ENCODE data around the gene RABGEF1. TPM values are rescaled to one million over a fixed set of nuclear protein-coding genes. Genes with fewer than 3 reads are reported as not detected.
A peak's percentile ranks its signal among the peaks of the same experiment; 100 is the strongest.
"Not testable (repeated sequence)": the region's sequence is repeated elsewhere in the genome, so short reads cannot be mapped to it uniquely, and the experiment has no call there.

RABGEF1 gene
- total RNA-seq, 2 donors from 2014 or later = 25.3 to 27.1 TPM

DNA sequence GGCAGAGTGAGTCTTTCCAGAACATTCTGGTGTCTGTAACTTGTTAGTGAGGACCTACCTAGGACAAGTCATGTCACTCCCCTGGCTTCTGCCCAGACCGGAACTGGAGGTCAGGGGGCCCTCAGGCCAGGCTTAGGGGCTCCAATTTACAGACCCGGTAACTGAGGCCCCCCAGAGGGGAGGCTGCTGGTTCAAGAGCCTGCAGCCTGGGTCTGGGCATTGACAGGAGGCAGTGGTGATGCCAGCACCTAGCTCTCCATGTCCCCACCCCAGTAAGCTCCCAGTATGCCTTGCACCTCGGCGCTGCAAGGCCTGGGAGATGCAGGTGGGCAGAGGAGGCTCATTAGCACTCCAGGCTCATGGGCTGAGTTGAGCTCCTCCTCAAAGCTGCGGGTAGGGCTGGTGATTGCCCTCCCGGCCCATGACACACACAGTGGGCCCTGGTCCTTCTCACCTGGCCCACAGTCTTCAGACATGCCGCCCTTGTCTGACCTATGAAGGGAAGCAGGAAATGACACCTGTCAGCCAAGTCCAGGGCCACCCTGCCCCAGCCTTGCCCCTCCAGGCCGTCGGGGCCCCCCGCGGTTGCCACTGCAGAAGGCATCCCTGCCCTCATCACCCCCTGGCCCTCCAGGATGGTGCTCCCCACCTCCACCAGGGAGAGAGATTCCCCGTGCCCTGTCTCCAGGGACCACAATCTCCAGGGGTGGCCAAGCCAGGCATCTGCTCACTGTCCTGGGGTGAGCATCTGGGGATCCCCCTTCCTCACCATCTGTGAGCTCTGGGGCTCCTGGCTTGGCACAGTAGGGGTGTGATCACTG is 92.2 kb downstream of the RABGEF1 start:
- ATAC-seq = no peak
- no peak for DNase-seq
- intact Hi-C loops (cut with DNase I, micrococcal nuclease) = no loop called here

DNA sequence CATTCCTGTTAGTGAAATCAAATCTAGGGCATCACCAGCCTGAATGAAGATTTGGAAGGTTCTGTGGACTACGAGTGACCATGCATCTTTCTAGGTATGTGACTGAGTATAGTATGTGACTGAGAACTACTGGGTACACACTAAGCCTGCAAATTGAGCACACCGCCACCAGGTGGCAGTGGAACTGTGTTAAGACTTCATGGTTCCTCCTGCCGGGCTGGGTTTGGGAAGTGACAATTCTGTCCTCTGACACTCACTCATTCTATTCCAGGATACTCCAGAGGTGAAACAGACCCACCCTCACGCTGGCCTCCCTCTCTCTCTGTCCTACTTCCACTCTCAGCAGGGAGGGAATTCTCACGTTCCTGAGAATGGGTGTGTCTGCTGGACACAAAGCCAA is 96.5 kb downstream of the RABGEF1 start:
- intact Hi-C loops (cut with DNase I, micrococcal nuclease) = no loop called here
- ATAC-seq (peak; percentile 77), DNase-seq (peak in 1 of 2 donors; percentile 34)

DNA sequence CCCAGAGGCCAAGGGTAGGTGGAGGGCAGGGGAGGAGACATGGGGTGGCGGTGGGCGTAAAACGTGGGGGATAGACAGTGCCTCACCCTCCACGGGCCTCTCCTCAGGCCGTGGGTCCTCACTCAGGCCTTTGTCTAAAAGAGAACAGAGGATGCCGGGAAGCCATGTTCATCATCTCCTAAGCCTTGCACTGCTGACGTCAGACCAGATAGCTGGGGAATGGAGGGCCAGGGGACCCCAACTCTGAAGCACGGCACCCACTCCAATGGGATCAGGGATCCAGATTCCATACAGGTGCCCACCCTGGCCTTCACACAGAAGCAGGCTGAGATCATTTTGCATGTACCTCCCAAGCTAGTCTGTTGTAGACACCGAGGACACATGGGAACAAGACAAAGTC is 97.1 kb downstream of the RABGEF1 start:
- ATAC-seq (no peak), DNase-seq (no peak)
- intact Hi-C loops (cut with DNase I, micrococcal nuclease) = no loop called here

GRCh38 chr7:66839814-66840213 is 99.3 kb downstream of the RABGEF1 start:
- no peak for ATAC-seq
- intact Hi-C loops (cut with DNase I, micrococcal nuclease) = no loop called here
- no peak for DNase-seq

DNA sequence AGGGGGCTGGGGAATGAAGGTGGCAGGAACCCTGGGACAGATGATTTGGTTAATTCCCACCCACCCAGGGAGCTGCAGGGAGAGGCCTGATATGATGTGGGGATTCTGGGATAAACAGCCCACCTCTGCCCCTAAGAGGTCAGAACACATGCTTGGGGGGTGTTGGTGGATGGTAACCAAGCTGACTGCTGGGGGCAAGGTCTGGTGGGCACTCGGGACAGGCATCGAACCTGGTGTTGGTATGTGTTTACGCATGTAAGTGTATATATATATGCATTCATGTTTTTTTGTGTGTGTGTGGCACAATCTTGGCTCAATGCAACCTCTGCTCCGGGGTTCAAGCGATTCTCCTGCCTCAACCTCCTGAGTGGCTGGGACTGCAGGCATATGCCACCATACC is 99.8 kb downstream of the RABGEF1 start:
- DNase-seq (no peak), ATAC-seq (no peak)
- intact Hi-C loops (cut with DNase I, micrococcal nuclease) = no loop called here

DNA sequence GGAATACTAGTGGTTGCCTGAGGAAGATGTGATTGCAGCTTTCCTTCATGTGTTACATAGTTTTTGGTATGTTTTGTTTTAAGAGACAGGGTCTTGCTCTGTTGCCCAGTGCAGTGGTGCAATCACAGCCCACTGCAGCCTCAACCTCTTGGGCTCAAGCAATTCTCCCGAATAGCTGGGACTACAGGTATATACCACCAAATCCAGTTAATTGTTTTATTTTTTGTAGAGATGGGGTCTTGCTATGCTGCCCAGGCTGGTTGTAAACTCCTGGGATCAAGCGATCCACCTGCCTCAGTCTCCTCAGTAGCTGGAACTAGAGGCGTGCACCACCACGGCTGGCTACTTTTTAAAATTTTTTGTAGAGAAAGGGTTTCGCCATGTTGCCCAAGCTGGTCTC is 101.4 kb downstream of the RABGEF1 start:
- DNase-seq (no peak), ATAC-seq (no peak)
- intact Hi-C loops (cut with DNase I, micrococcal nuclease) = no loop called here

GRCh38 chr7:66843492-66843891 is 103.0 kb downstream of the RABGEF1 start:
- DNase-seq; intact Hi-C loops (cut with DNase I, micrococcal nuclease); ATAC-seq: not testable (repeated sequence)

DNA sequence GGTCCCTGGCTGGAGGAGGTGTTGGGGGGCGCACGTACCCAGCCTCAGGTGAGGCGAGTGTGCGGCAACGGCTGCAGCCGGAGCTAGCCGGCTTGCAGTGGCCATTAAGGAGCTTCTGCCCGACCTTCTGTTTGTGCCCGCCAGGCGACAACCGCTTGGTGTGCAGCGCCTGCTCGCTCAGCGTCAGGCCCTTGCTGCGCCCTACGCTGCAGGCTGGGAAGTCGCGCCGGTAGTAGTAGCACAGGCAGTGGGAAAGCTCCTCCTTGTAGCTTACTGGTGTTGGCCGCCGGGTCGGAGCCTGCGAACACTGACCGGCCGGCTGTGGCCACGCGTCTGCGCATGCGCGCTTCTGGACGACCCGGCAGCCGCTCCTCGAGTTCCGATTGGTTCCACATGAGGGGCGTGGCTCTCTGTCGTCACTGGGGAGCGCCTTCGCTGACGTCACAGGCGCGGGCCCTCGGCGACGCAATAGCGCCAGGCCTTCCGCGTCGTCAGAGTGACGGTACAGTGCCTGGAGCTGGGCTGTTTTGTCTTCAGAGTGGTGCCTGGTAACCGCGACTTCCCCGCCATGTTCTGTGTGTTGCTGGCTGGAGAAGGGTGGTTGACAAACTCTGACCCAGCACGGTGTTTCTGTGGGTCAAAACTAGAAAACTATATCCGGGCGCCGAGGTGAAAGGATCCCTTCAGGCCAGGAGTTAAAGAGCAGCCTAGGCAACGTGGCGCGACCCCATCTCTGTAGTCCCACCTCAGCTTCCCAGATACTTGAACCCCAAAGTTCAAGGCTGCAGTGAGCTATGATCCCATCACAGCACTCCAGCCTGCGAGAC is 104.2 kb downstream of the RABGEF1 start:
- ATAC-seq = peak; percentile 98
- intact Hi-C loops (cut with DNase I, micrococcal nuclease) = no loop called here
- DNase-seq = peak; percentile 98

DNA sequence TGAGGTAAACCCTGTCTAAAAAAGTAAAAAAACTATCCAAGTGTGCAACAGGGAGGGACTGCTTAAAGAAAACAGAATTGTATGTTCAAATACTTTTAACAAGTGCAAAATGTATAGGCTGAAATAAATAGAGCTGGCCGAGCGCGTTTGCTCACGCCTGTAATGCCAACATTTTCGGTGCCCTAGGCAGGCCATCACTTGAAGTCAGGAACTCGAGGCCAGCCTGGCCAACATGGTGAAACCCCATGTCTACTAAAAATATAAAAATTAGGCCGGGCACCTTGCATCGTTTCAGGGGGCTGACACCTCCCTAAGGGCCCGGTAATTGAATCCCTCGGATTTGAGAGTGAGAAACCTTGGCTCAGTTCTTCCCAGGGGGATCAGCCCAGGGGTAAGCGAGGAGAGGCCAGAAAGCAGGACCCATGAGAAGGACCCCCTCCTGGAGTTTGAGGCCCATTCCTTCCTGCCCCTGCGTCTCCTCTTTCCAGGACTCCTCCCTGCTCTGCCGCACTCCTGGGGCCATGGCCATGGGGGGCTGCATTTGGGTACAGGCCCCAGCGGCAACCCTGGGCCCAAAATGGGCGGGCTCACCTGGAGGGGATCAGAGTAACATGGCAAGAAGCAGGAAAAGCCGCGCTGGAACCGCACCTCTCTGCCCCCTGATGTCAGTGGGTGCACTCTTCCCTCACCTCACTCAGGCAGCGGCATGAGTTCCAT is 105.0 kb downstream of the RABGEF1 start:
- peak in 1 of 2 donors; percentile 29 for DNase-seq
- ATAC-seq = no peak
- intact Hi-C loops (cut with DNase I, micrococcal nuclease) = no loop called here

DNA sequence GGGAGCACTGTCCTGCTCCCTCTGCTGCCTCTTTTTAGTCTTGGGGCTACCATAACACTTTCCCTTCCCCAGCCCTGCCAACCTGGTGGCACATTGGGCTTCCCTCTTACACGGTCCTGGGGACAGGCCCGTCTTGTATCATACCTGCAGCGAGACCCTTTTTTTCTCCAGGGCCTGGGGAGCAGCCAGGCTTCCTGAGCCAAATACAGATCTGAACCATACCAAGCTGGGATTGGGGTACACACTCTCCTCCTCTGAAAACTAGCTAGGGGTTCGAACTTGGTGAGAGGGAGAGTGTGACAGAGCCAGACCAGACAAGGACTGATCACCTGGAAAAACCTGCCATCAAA is 105.5 kb downstream of the RABGEF1 start:
- DNase-seq; ATAC-seq; intact Hi-C loops (cut with DNase I, micrococcal nuclease): not testable (repeated sequence)

DNA sequence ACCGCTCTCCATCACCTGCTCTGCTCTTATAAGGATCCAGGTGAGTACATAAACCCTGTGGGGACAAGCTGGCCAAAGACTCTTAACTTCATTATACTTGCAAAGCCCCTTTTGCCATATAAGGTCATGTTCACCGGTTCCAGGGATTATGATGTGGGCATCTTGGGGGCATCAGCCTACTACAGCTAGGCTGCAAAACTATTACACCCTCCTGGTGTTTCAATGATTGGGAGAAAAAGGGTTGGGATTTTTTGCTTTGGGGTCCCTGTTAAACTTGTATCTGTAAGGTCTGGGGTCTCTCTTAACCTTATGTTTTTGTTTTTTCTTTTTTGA is 107.0 kb downstream of the RABGEF1 start:
- ATAC-seq; DNase-seq; intact Hi-C loops (cut with DNase I, micrococcal nuclease): not testable (repeated sequence)

DNA sequence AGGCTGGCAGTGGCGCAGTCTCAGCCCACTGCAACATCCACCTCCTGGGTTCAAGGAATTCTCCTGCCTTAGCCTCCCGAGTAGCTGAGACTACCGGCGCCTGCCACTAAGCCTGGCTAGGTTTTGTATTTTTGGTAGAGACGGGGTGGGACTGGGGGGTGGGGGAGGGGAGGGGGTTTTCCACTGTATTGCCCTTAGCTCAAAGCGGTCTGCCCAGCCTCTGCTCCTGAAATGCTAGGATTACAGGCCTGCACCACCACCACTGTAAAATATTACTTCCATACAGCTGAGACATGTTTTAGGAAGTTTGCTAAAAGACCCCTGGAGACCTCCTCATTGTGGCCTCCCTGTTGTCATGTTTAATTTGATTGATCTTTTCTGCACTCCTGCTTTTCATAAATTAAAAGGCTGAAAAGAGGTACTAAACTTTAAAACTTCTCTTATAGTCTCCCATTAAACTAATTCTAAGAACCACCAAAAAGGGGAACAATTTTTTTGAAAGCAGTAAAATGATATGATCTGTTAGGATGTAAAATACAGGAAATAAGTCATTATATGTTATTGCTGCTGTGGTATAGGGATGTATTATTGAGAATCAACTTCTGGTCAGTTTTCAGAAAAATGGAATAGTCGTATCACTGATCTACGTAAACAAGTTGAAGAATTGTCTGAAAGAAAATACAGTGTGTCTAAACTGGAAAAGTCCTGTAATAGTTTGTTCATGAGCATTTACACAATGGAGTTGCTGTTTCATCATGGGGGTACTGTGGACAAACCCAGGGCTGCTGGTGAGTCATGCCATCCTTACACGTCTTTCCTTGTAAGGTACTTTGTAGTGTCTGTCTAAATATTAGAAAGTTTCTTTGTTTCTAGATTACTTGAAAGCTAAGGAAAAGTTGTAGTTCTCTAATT is 107.6 kb downstream of the RABGEF1 start:
- DNase-seq (no peak), ATAC-seq (no peak)
- intact Hi-C loops (cut with DNase I, micrococcal nuclease) = no loop called here

DNA sequence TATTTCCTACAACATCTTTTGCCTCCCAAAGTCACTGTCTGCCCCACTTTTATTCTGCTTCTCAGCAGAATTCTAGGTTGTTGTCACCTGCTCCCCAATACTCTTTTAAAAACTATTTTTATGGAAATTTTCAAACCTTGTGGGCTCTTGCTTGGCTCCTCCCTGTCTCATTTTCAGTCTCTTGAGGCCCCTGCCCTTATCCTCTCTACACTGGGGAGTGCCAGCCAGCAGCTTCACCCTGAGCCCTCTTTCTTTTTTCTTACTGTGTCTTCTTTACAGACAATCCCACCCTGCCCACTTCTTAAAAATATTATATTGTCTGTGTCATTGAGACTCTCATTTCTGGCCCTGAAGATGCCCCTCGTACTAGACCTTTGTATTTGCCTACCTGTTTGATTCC is 118.8 kb downstream of the RABGEF1 start:
- ATAC-seq (no peak), DNase-seq (no peak)
- intact Hi-C loops (cut with DNase I, micrococcal nuclease) = no loop called here

DNA sequence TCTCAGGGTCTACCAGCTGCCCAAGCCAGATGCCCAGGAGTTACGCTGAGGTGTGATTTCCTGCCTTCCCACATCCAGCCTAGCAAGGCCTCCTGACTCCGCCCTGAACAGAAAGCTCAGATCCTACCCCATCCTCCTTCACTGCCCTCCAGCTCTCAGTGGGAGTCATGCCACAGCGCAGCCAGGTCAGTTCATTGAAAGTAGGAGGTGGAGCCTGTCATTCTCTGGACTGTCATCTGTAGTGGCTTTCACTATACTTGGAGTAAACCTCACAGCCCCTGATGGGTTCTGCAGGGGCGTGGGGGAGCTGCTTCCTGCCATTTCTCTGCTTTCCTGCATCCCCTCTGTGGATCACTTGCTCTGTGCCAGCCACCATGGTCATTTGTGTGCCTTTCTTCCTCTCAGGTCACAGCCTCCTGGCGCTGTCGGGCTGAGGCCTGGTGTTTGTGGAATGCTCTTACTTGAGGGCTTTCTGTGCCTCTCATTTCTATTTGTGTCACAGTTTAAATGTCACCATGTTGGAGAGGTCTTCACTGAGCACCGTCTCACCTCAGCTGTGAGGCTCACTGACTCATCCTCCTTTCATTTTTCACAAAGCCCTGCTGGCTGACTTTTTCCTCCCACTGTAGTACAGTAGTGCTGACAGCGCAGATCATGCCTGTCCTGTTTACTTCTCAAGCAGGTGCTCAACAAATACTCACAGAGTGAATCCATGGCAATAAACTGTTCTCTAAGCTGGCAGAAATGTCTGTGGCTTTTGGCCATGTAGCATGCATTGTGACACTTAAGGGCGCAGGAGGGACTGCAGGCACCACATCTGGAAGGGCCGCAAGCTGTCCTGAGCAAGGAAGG is 119.5 kb downstream of the RABGEF1 start:
- no peak for DNase-seq
- no peak for ATAC-seq
- intact Hi-C loops (cut with DNase I, micrococcal nuclease) = no loop called here

DNA sequence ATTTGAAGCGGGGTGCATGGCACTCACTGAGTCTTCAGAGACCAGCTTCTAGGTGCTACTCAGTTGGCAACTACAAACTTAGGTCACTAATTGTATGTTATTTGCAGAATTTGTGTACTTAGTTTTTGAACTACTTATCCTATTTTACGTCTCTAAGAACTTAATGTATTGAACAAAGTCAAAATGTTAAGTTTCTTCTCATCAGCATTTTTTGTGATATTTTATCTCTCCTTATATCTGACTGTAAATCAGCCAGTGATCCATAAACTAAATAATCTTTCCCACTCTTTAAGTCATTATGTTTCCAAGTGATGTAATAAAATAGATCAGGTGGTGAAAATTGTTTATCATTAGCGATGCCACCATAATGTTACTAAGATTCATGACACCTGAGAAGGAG is 120.2 kb downstream of the RABGEF1 start:
- no peak for DNase-seq
- ATAC-seq = no peak
- intact Hi-C loops (cut with DNase I, micrococcal nuclease) = no loop called here
